Kidney capillary endothelial cell (primary cell): ENCODE measurements around the gene ZNF253.
"Not testable (repeated sequence)": the region's sequence is repeated elsewhere in the genome, so short reads cannot be mapped to it uniquely, and the experiment has no call there.

Experiments used
- DNase-seq: peaks from one replicate; pipeline ENCODE4 v3.0.0-alpha.2; 2018; ENCODE audit warnings: low spot score

The ZNF253 gene

GRCh38 chr19:19865750-19866610 is at the start of gene ZNF253:
TSS of gene ZNF253 (plus strand) at chr19:19865882. CDS start at chr19:19865997, 115 bp downstream.
- peak; percentile 87 for DNase-seq

GRCh38 chr19:19816679-19817078 is 49.0 kb upstream of the ZNF253 start:
- no peak for DNase-seq

GRCh38 chr19:19817357-19817756 is 48.3 kb upstream of the ZNF253 start:
- no peak for DNase-seq

- no peak for DNase-seq
Observed at GRCh38 chr19:19820774-19821320, 44.8 kb upstream of the ZNF253 start.

GRCh38 chr19:19821366-19821951 is 44.2 kb upstream of the ZNF253 start, which contains the start of gene ZNF506:
TSS of gene ZNF506 (minus strand) at chr19:19821750. CDS start at chr19:19821603, 147 bp downstream.
- DNase-seq = peak; percentile 80

GRCh38 chr19:19821976-19822375 is 43.7 kb upstream of the ZNF253 start:
- DNase-seq = not testable (repeated sequence)

- DNase-seq = no peak
Observed at GRCh38 chr19:19823916-19824315, 41.8 kb upstream of the ZNF253 start.

GRCh38 chr19:19826875-19827274 is 38.8 kb upstream of the ZNF253 start:
- DNase-seq = no peak

GRCh38 chr19:19835560-19836038 is 30.1 kb upstream of the ZNF253 start:
- no peak for DNase-seq

- no peak for DNase-seq
Observed at GRCh38 chr19:19847781-19848180, 17.9 kb upstream of the ZNF253 start.

- no peak for DNase-seq
Observed at GRCh38 chr19:19849056-19849455, 16.6 kb upstream of the ZNF253 start.

- not testable (repeated sequence) for DNase-seq
Observed at GRCh38 chr19:19851740-19852139, 13.9 kb upstream of the ZNF253 start.

GRCh38 chr19:19858751-19859150 is 6.9 kb upstream of the ZNF253 start:
- no peak for DNase-seq

GRCh38 chr19:19860756-19861390 is 4.8 kb upstream of the ZNF253 start:
- no peak for DNase-seq

- peak; percentile 1 for DNase-seq
Observed at GRCh38 chr19:19866611-19867248, 1.0 kb downstream of the ZNF253 start.

GRCh38 chr19:19870086-19870485 is 4.4 kb downstream of the ZNF253 start:
- not testable (repeated sequence) for DNase-seq

GRCh38 chr19:19871932-19872331 is 6.2 kb downstream of the ZNF253 start:
- DNase-seq = no peak

GRCh38 chr19:19873381-19873780 is 7.7 kb downstream of the ZNF253 start:
- DNase-seq = no peak

GRCh38 chr19:19877724-19878123 is 12.0 kb downstream of the ZNF253 start:
- DNase-seq = no peak

- no peak for DNase-seq
Observed at GRCh38 chr19:19884583-19884982, 18.9 kb downstream of the ZNF253 start.

GRCh38 chr19:19892055-19892941 is 26.6 kb downstream of the ZNF253 start:
- DNase-seq = not testable (repeated sequence)
